ENCODE measurements around the gene VAMP1. TPM values are rescaled to one million over a fixed set of nuclear protein-coding genes. Genes with fewer than 3 reads are reported as not detected.

VAMP1 gene
- total RNA-seq, 1 experiment from 2014 or later, result 10.3 TPM

GRCh38 chr12:6464531-6464930 is 5.9 kb downstream of the VAMP1 start:
- no peak for DNase-seq
- Histone ChIP-seq H2BK15ac (ENCODE audit: low read depth, low read length) (no peak overlapping the region), H3K79me2 (ENCODE audit: insufficient read depth, low read length) (no peaks in the 10 kb centered on the region; the same call in 1 of the 2 replicates), H3K14ac (ENCODE audit: insufficient read depth, low read length) (no peak overlapping the region), H3K9me3 (ENCODE audit: control insufficient read depth, low read depth, low read length) (no peaks in the 10 kb centered on the region), H2BK120ac (ENCODE audit: low read depth, low read length, poor library complexity, severe bottlenecking) (no peak overlapping the region), H3K56ac (ENCODE audit: insufficient read length, low read depth, low read length) (no peak overlapping the region), H2BK5ac (ENCODE audit: insufficient read length, low read length) (no peak overlapping the region), H2BK12ac (ENCODE audit: insufficient read length, low read depth, low read length) (no peak overlapping the region), H3K27me3 (ENCODE audit: insufficient read depth, low read length) (no peaks in the 10 kb centered on the region), H3K23me2 (ENCODE audit: insufficient read length, low read depth, low read length, poor library complexity, severe bottlenecking) (no peaks in the 10 kb centered on the region), H3K4me2 (ENCODE audit: insufficient read depth, insufficient read length, low read length) (no peak overlapping the region), H3T11ph (ENCODE audit: low read length) (no peak overlapping the region), H4K8ac (replicated peaks; ENCODE audit: insufficient read length, low read depth, low read length) (no peak overlapping the region), H3K18ac (ENCODE audit: insufficient read length, low read depth, low read length) (no peak overlapping the region), H3K27ac (ENCODE audit: insufficient read length, low read depth, low read length) (no peak overlapping the region), H3K4ac (ENCODE audit: low read depth, low read length) (no peak overlapping the region), H2AK5ac (ENCODE audit: insufficient read length, low read length) (no peak overlapping the region), H4K20me1 (ENCODE audit: control insufficient read depth, insufficient read depth, insufficient read length) (no peaks in the 10 kb centered on the region), H3K23ac (ENCODE audit: insufficient read length, low read depth, low read length) (no peak overlapping the region), H2BK20ac (ENCODE audit: low read depth, low read length, poor library complexity, severe bottlenecking) (no peak overlapping the region), H3K9ac (ENCODE audit: extremely low read depth, insufficient read length, low read length) (no peak overlapping the region), H4K5ac (ENCODE audit: insufficient read length, low read depth, low read length) (no peak overlapping the region), H4K91ac (ENCODE audit: insufficient read length, low read depth, low read length) (no peak overlapping the region), H3K4me1 (ENCODE audit: insufficient read depth, low read length) (no peaks in the 10 kb centered on the region), H3K79me1 (ENCODE audit: insufficient read depth, low read depth, low read length, poor library complexity, severe bottlenecking) (no peaks in the 10 kb centered on the region), H2AFZ (ENCODE audit: low read length) (no peak overlapping the region)
- peaks cover 33 to 76% (median 56%) of the 10 kb centered on the region in 3 experiments for H3K36me3 Mint-ChIP-seq (ENCODE audit: insufficient read depth in 1 of 3, low read depth in 3 of 3)
- peaks cover 5% of the 10 kb centered on the region; the same call in 1 of the 2 replicates for H3K27me3 Mint-ChIP-seq (ENCODE audit: low read depth)
- H3K27ac Mint-ChIP-seq, result peak overlapping the region in 2 of 3 experiments; percentile 37 to 80; a peak in 3 of 7 replicates
- no peak for TF ChIP-seq CTCF (conservative IDR thresholded peaks at IDR 0.05)
- H3K4me1 Mint-ChIP-seq, result peaks cover 9 to 20% of the 10 kb centered on the region in 2 experiments
- no peak overlapping the region; a peak in 1 of 5 replicates for H3K4me3 Mint-ChIP-seq
- H3K9me3 Mint-ChIP-seq, result no peaks in the 10 kb centered on the region
- no CpG with 5 or more reads among the region's 8 CpGs for WGBS (ENCODE audit: extremely low coverage, insufficient read length, low lambda C conversion rate)

All from H9 (cell line).